ENCODE data around the gene ALG2.

- TF ChIP-seq POLR2AphosphoS5 (IDR thresholded peaks at IDR 0.05) (no peak), CTCF (IDR thresholded peaks at IDR 0.05 in 8 of 11, conservative IDR thresholded peaks at IDR 0.05 in 3 of 11) (no peak), POLR2A (IDR thresholded peaks at IDR 0.05) (no peak)
These were observed 34.4 kb downstream of the ALG2 start for GRCh38 chr9:99187311-99187710.

Measured in spleen (tissue), 7 donors.